Measurements from ENCODE around the gene SCAPER.
"Not testable (repeated sequence)": the region's sequence is repeated elsewhere in the genome, so short reads cannot be mapped to it uniquely, and the experiment has no call there.

The SCAPER gene

GRCh38 chr15:76495487-76495886, 409.7 kb downstream of the SCAPER start:
- DNase-seq (ENCODE audit: low read depth in 2 of 2), result no peak

GRCh38 chr15:76492538-76492937, 412.6 kb downstream of the SCAPER start:
- no peak for DNase-seq (ENCODE audit: low read depth in 2 of 2)

- no peak for DNase-seq (ENCODE audit: low read depth in 2 of 2)
These were observed 421.4 kb downstream of the SCAPER start for GRCh38 chr15:76483752-76484151.

GRCh38 chr15:76483018-76483417, 422.1 kb downstream of the SCAPER start:
- no peak for DNase-seq (ENCODE audit: low read depth in 2 of 2)

- DNase-seq (ENCODE audit: low read depth in 2 of 2), result no peak
These were observed 424.9 kb downstream of the SCAPER start for GRCh38 chr15:76480267-76480666.

GRCh38 chr15:76470691-76471090, 434.4 kb downstream of the SCAPER start:
- no peak for DNase-seq (ENCODE audit: low read depth in 2 of 2)

GRCh38 chr15:76468722-76469121, 436.4 kb downstream of the SCAPER start:
- DNase-seq (ENCODE audit: low read depth in 2 of 2), result no peak

GRCh38 chr15:76467136-76467535, 438.0 kb downstream of the SCAPER start:
- DNase-seq (ENCODE audit: low read depth in 2 of 2), result no peak

GRCh38 chr15:76465728-76466127, 439.4 kb downstream of the SCAPER start:
- no peak for DNase-seq (ENCODE audit: low read depth in 2 of 2)

GRCh38 chr15:76464247-76464646, 440.9 kb downstream of the SCAPER start:
- no peak for DNase-seq (ENCODE audit: low read depth in 2 of 2)

- DNase-seq (ENCODE audit: low read depth in 2 of 2), result no peak
These were observed 444.3 kb downstream of the SCAPER start for GRCh38 chr15:76460871-76461270.

GRCh38 chr15:76460347-76460746, 444.8 kb downstream of the SCAPER start:
- DNase-seq (ENCODE audit: low read depth in 2 of 2), result no peak

- no peak for DNase-seq (ENCODE audit: low read depth in 2 of 2)
These were observed 453.6 kb downstream of the SCAPER start for GRCh38 chr15:76451540-76451939.

- DNase-seq (ENCODE audit: low read depth in 2 of 2), result no peak
These were observed 455.7 kb downstream of the SCAPER start for GRCh38 chr15:76449455-76449854.

- no peak for DNase-seq (ENCODE audit: low read depth in 2 of 2)
These were observed 456.4 kb downstream of the SCAPER start for GRCh38 chr15:76448755-76449154.

GRCh38 chr15:76447728-76448441, 457.3 kb downstream of the SCAPER start:
- no peak for DNase-seq (ENCODE audit: low read depth in 2 of 2)

- DNase-seq (ENCODE audit: low read depth in 2 of 2), result no peak
These were observed 464.7 kb downstream of the SCAPER start for GRCh38 chr15:76440441-76440840.

GRCh38 chr15:76439542-76439941, 465.6 kb downstream of the SCAPER start:
- DNase-seq (ENCODE audit: low read depth in 2 of 2), result no peak

- no peak for DNase-seq (ENCODE audit: low read depth in 2 of 2)
These were observed 471.2 kb downstream of the SCAPER start for GRCh38 chr15:76433798-76434400.

- DNase-seq (ENCODE audit: low read depth in 2 of 2), result not testable (repeated sequence)
These were observed 472.1 kb downstream of the SCAPER start for GRCh38 chr15:76433036-76433435.

GRCh38 chr15:76432604-76433003, 472.5 kb downstream of the SCAPER start:
- no peak for DNase-seq (ENCODE audit: low read depth in 2 of 2)

- DNase-seq (ENCODE audit: low read depth in 2 of 2), result no peak
These were observed 473.2 kb downstream of the SCAPER start for GRCh38 chr15:76431971-76432370.

- not testable (repeated sequence) for DNase-seq (ENCODE audit: low read depth in 2 of 2)
These were observed 474.4 kb downstream of the SCAPER start for GRCh38 chr15:76430711-76431110.

GRCh38 chr15:76429661-76430060, 475.5 kb downstream of the SCAPER start:
- no peak for DNase-seq (ENCODE audit: low read depth in 2 of 2)

Measured in stimulated activated CD8-positive, alpha-beta memory T cell treated with anti-CD3 and anti-CD28 coated beads, Interleukin-2, amount 100 ng/mL, for 1 hour (primary cell).